DMS 273 (cell line): ENCODE measurements around the gene ITCH.

Experiments used
- DNase-seq: peaks from one replicate; lab custom pipeline; 2025; ENCODE audit not compliant: unreplicated experiment; lab: John Stamatoyannopoulos, UW

The ITCH gene

GRCh38 chr20:34526466-34526865 is 163.4 kb downstream of the ITCH start:
- DNase-seq, result no peak

- DNase-seq, result no peak
Observed at GRCh38 chr20:34527016-34527415, 163.9 kb downstream of the ITCH start.

- DNase-seq, result peak; percentile 15
Observed at GRCh38 chr20:34528921-34529297, 165.8 kb downstream of the ITCH start.

GRCh38 chr20:34529742-34530141 is 166.7 kb downstream of the ITCH start:
- no peak for DNase-seq

DNA sequence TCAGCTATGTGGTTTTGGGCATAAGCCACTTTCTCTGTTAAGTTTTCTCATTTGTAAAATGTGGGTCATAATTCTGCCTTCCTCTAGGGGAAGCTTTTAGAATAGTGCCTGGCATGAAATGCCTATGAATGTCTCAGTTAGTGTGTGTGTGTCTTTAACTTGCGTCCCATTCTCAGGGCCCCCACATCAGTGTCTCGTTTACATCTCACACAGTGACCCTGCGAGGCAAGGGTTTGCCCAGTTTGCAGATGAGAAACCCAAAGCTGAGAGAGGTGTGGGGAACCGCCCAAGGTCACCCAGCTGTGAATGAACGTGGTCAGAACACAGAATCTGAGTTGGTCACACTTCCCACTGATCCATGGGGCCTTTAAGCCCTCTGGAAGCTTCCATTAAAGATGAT is 167.3 kb downstream of the ITCH start:
- DNase-seq, result no peak

- DNase-seq, result no peak
Observed at GRCh38 chr20:34531608-34532265, 168.7 kb downstream of the ITCH start.

GRCh38 chr20:34532320-34532719 is 169.2 kb downstream of the ITCH start:
- no peak for DNase-seq

DNA sequence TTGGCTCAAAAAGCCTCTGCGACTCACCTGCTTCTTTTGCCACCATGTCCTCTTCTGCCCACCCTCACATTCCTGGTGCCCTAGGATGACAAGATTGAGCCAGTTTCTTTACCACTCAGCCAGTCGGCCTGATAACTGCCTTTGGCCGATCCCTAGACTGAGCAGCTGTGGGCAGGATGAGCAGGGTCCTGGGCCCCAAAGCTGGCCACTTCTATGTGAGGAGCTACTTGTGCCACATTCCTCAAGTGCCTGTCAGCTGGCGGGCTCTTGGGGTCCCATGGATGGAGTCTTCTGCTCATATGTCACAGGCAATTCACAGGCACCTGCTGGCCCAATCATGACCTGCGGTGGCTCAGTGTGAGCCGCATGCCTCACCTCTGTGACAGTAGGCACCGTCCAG is 169.7 kb downstream of the ITCH start:
- DNase-seq, result no peak

GRCh38 chr20:34534391-34535165 is 171.5 kb downstream of the ITCH start:
- DNase-seq, result no peak

GRCh38 chr20:34535301-34535840 is 172.3 kb downstream of the ITCH start:
- no peak for DNase-seq

GRCh38 chr20:34535857-34536256 is 172.8 kb downstream of the ITCH start:
- no peak for DNase-seq

DNA sequence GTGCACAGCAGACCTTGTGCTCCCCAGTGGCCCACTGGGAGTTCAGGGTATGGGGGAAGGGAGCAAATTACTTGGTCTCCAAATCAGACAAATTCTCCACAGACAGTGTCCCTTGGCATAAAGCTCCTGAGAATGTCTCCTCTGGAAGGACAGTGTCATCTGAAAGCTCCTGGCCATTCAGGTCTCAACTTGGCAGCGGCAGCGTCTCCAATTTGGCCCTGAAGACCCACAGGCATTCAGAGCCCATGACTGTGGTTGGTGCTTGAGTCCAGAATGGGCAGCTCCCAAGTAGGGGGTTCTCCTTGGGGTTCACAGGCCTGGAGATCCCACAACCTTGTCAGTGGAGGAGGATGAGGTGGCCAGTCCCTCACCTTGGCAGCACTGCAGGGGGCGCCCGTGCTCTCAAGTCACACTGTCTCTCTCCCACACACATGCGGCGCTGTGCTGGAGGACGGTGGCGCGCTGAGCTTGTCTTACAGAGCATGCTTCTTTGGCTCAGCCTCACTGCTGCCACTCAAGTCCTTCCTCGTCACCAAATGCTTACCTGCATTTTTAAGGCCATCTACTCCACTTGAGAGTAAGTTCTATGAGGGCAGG is 173.8 kb downstream of the ITCH start:
- DNase-seq, result peak; percentile 35

GRCh38 chr20:34537651-34538050 is 174.6 kb downstream of the ITCH start:
- DNase-seq, result no peak

GRCh38 chr20:34538671-34539123 is 175.6 kb downstream of the ITCH start:
- peak; percentile 62 for DNase-seq

GRCh38 chr20:34539756-34540155 is 176.7 kb downstream of the ITCH start:
- DNase-seq, result no peak

DNA sequence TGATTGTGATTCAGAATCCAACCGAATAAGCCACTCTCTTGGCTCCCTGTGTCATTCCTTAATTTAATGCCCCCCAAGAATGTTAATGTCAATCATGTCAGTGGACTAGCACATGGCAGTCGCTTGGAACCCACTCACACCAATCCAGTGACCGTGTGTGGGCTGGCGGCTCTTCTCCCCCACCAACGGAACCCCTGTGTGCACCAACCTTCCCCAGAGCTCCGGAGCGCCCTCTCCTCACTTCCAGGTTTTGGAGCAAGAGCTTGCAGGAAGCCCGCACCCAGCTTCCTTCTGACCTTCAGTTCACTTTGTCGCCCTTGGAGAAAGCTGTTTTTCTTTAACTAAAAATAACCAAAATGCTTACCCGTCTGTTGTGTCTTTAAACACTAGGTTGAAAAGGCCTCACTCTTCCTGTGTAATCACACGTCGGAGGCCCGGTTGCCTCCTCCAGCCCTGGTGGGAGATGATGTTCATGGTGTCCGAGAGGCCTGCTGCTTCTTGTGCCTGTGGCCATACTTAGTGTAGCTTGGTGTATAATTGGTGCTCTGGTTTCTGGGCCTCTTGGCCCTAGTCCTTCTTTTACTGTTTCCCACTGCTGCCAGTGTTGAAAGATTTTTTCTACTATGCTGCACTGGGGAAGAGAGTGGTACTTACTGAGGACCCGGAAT is 177.7 kb downstream of the ITCH start:
- no peak for DNase-seq

GRCh38 chr20:34541264-34541901 is 178.3 kb downstream of the ITCH start:
- no peak for DNase-seq

GRCh38 chr20:34541917-34542316 is 178.8 kb downstream of the ITCH start:
- DNase-seq, result no peak

- no peak for DNase-seq
Observed at GRCh38 chr20:34542439-34542838, 179.4 kb downstream of the ITCH start.

DNA sequence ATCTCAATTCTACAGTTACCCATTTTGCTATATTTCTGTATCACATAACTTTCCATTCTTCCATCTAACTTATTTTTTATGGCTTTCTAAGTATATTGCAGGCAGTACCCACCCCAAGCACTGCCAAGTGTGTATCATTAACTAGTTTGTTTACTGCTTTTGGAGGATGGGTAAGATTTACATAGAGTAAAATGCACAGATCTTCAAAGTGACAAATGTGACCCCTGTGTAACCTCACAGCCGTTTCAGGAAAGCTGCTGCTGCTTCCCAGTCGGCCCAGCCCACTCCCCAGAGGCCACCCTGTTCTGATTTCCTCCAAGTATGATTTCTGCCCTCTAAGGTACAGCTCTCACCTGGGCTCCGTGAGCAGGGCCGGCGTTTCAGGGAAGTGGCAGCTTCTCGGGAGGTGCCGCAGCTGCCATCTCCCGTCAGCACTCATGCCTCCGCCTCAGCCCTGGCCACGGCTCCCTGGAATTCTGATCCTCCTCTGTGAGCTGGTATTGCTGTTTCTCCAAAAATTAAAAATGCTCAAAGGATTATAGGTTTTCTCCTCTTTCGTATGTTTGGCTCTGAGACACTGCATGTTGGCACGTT is 180.5 kb downstream of the ITCH start:
- DNase-seq, result no peak
